Measurements from ENCODE around the gene VASP. TPM values are rescaled to one million over a fixed set of nuclear protein-coding genes. Genes with fewer than 3 reads are reported as not detected.
A peak's percentile ranks its signal among the peaks of the same experiment; 100 is the strongest.

VASP gene
- total RNA-seq, 1 donor from 2014 or later, result 32.6 TPM

DNA sequence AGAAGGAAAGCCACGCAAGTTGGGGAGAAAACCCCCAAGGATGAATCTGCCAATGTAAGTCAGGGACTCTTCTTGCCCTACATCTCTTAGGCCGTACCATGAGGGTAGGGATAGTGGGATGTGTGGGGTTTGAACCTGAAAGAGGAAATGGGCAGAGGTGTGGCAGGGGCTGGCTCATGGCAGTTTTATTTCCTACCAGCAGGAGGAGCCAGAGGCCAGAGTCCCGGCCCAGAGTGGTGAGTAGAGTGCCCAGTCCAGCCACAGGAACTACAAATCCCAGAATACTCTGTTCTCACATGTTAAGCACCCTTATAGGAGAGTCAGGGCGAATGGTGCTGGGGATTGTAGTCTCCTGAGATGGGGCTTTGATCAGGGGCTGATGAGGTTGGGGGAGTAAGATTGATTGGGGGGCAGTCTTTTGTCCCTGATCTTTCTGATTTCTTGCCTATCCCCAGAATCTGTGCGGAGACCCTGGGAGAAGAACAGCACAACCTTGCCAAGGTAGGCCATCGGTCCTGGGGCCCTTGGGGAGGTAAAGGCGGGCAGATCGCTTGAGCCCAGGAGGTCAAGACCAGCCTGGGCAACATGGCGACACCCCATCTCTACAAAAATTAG is 16.5 kb downstream of the VASP start:
- no peak overlapping the region for H3K4me2 ChIP-seq
- peak; percentile 93 for DNase-seq (ENCODE audit: low spot score)
- H3K36me3 ChIP-seq, result no peaks in the 10 kb centered on the region
- H3K9me3 ChIP-seq (ENCODE audit: low read depth), result no peaks in the 10 kb centered on the region
- no peaks in the 10 kb centered on the region for H3K27me3 ChIP-seq
- Mint-ChIP-seq H3K27ac (peak overlapping the region; percentile 17), H3K9me3 (no peaks in the 10 kb centered on the region), H3K4me3 (peak overlapping the region; percentile 64), H3K4me1 (peaks cover 10% of the 10 kb centered on the region), H3K27me3 (ENCODE audit: insufficient read depth, low read depth) (peaks cover 10% of the 10 kb centered on the region), H3K36me3 (peaks cover 16% of the 10 kb centered on the region)
- H3K79me2 ChIP-seq (ENCODE audit: low read depth), result no peaks in the 10 kb centered on the region
- TF ChIP-seq EZH2phosphoT487 (IDR thresholded peaks at IDR 0.05), result no peak
- TF ChIP-seq, protein P1, sequence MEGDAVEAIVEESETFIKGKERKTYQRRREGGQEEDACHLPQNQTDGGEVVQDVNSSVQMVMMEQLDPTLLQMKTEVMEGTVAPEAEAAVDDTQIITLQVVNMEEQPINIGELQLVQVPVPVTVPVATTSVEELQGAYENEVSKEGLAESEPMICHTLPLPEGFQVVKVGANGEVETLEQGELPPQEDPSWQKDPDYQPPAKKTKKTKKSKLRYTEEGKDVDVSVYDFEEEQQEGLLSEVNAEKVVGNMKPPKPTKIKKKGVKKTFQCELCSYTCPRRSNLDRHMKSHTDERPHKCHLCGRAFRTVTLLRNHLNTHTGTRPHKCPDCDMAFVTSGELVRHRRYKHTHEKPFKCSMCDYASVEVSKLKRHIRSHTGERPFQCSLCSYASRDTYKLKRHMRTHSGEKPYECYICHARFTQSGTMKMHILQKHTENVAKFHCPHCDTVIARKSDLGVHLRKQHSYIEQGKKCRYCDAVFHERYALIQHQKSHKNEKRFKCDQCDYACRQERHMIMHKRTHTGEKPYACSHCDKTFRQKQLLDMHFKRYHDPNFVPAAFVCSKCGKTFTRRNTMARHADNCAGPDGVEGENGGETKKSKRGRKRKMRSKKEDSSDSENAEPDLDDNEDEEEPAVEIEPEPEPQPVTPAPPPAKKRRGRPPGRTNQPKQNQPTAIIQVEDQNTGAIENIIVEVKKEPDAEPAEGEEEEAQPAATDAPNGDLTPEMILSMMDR (IDR thresholded peaks at IDR 0.05), result peak; percentile 83
- no peak overlapping the region for H3K4me3 ChIP-seq
- H3F3A ChIP-seq (ENCODE audit: low read depth), result peaks cover 31% of the 10 kb centered on the region
- H2AFZ ChIP-seq (replicated peaks), result no peak overlapping the region
- no peak overlapping the region for H3K27ac ChIP-seq
- H4K20me1 ChIP-seq (ENCODE audit: low read depth), result peaks cover 5% of the 10 kb centered on the region
- no peaks in the 10 kb centered on the region for H3K4me1 ChIP-seq
- H3K9ac ChIP-seq, result no peak overlapping the region

DNA sequence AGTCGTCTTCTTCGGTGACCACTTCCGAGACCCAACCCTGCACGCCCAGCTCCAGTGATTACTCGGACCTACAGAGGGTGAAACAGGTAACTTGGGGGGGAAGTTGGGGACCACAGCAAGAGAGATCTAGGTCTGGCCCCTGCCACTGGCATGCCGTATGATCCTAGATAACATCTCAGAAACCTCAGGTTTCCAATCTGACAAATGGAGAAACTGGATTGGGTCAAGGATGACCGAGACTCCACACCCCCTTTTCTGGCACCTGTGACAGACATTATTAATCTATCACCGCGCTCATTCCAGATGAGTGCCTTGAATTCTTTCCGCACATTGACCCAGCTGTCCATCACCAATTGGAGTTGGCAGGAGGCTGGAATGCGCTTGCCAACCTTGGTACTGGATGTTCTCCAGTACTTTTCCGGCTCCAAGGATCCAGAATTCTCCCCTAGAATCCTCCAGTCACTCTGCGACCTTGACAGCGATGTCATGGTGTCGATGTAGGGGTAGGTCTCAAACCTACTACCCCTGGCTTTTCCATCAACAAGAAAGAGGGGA is 17.4 kb downstream of the VASP start:
- H3K27me3 Mint-ChIP-seq (ENCODE audit: insufficient read depth, low read depth), result peaks cover 10% of the 10 kb centered on the region
- peaks cover 4% of the 10 kb centered on the region for H3K27me3 ChIP-seq
- H3K4me3 ChIP-seq, result no peak overlapping the region
- no peak for DNase-seq (ENCODE audit: low spot score)
- H3K36me3 ChIP-seq, result no peaks in the 10 kb centered on the region
- H3K79me2 ChIP-seq (ENCODE audit: low read depth), result no peaks in the 10 kb centered on the region
- peaks cover 40% of the 10 kb centered on the region for H3F3A ChIP-seq (ENCODE audit: low read depth)
- peaks cover 14% of the 10 kb centered on the region for H3K4me1 Mint-ChIP-seq
- no peak overlapping the region for H3K27ac Mint-ChIP-seq
- TF ChIP-seq EZH2 (IDR thresholded peaks at IDR 0.05) (no peak), EZH2phosphoT487 (IDR thresholded peaks at IDR 0.05) (no peak)
- TF ChIP-seq, protein P1 (IDR thresholded peaks at IDR 0.05), result no peak
- H3K9me3 Mint-ChIP-seq, result no peaks in the 10 kb centered on the region
- H3K4me2 ChIP-seq, result no peak overlapping the region
- no peak overlapping the region for H3K4me3 Mint-ChIP-seq
- H3K4me1 ChIP-seq, result peaks cover 7% of the 10 kb centered on the region
- no peaks in the 10 kb centered on the region for H3K9me3 ChIP-seq (ENCODE audit: low read depth)
- H4K20me1 ChIP-seq (ENCODE audit: low read depth), result peaks cover 5% of the 10 kb centered on the region
- H3K9ac ChIP-seq, result no peak overlapping the region
- H2AFZ ChIP-seq (replicated peaks), result no peak overlapping the region
- H3K27ac ChIP-seq, result no peak overlapping the region
- peaks cover 16% of the 10 kb centered on the region for H3K36me3 Mint-ChIP-seq

DNA sequence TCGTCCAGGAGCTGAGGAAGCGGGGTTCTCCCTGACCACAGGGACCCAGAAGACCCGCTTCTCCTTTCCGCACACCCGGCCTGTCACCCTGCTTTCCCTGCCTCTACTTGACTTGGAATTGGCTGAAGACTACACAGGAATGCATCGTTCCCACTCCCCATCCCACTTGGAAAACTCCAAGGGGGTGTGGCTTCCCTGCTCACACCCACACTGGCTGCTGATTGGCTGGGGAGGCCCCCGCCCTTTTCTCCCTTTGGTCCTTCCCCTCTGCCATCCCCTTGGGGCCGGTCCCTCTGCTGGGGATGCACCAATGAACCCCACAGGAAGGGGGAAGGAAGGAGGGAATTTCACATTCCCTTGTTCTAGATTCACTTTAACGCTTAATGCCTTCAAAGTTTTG is 18.9 kb downstream of the VASP start:
- H4K20me1 ChIP-seq (ENCODE audit: low read depth), result peaks cover 5% of the 10 kb centered on the region
- H3K9me3 ChIP-seq (ENCODE audit: low read depth), result no peaks in the 10 kb centered on the region
- H2AFZ ChIP-seq (replicated peaks), result no peak overlapping the region
- no peak overlapping the region for H3K4me3 Mint-ChIP-seq
- H3K27me3 Mint-ChIP-seq (ENCODE audit: insufficient read depth, low read depth), result peaks cover 13% of the 10 kb centered on the region
- TF ChIP-seq EZH2 (IDR thresholded peaks at IDR 0.05), result no peak
- no peak overlapping the region for H3K4me3 ChIP-seq
- H3K4me1 ChIP-seq, result peaks cover 7% of the 10 kb centered on the region
- H3K79me2 ChIP-seq (ENCODE audit: low read depth), result no peaks in the 10 kb centered on the region
- no peak overlapping the region for H3K27ac Mint-ChIP-seq
- H3K36me3 ChIP-seq, result no peaks in the 10 kb centered on the region
- H3K27me3 ChIP-seq, result peaks cover 13% of the 10 kb centered on the region
- peaks cover 14% of the 10 kb centered on the region for H3K4me1 Mint-ChIP-seq
- no peak overlapping the region for H3K4me2 ChIP-seq
- no peak overlapping the region for H3K27ac ChIP-seq
- H3K9ac ChIP-seq, result no peak overlapping the region
- DNase-seq (ENCODE audit: low spot score), result peak; percentile 89
- H3K36me3 Mint-ChIP-seq, result peaks cover 16% of the 10 kb centered on the region
- H3F3A ChIP-seq (ENCODE audit: low read depth), result peaks cover 47% of the 10 kb centered on the region
- H3K9me3 Mint-ChIP-seq, result peaks cover 2% of the 10 kb centered on the region

DNA sequence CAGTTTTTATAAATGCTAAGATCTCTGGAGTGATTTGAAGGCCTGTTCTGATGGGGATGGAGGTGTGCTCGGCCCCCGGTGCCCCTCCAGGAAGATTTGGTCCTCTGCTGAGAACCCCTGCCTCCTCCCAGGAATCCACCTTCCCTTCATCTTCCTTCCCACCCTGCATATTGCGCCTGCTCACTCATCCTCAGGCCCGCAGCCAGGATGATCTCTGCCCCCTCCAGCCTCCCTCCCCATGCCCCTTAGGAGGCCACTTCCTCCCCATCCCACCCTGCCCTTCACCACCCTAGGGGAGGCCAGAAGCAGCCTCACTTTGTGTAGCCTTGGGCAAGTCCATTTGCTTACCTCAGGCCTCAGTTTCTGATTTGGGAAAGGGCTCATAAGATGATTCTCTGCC is 19.7 kb downstream of the VASP start:
- peaks cover 5% of the 10 kb centered on the region for H4K20me1 ChIP-seq (ENCODE audit: low read depth)
- H3K9me3 ChIP-seq (ENCODE audit: low read depth), result no peaks in the 10 kb centered on the region
- H3K36me3 ChIP-seq, result no peaks in the 10 kb centered on the region
- no peak overlapping the region for H3K4me2 ChIP-seq
- H3K4me1 ChIP-seq, result peaks cover 7% of the 10 kb centered on the region
- H3K9ac ChIP-seq, result no peak overlapping the region
- no peak overlapping the region for H3K4me3 Mint-ChIP-seq
- no peak for DNase-seq (ENCODE audit: low spot score)
- peaks cover 13% of the 10 kb centered on the region for H3K27me3 ChIP-seq
- H3K79me2 ChIP-seq (ENCODE audit: low read depth), result no peaks in the 10 kb centered on the region
- no peak overlapping the region for H3K27ac ChIP-seq
- TF ChIP-seq EZH2phosphoT487 (IDR thresholded peaks at IDR 0.05) (no peak), EZH2 (IDR thresholded peaks at IDR 0.05) (no peak)
- TF ChIP-seq, protein P1 (IDR thresholded peaks at IDR 0.05), result no peak
- H3K4me1 Mint-ChIP-seq, result peaks cover 14% of the 10 kb centered on the region
- no peak overlapping the region for H2AFZ ChIP-seq (replicated peaks)
- peaks cover 21% of the 10 kb centered on the region for H3K36me3 Mint-ChIP-seq
- peaks cover 47% of the 10 kb centered on the region for H3F3A ChIP-seq (ENCODE audit: low read depth)
- no peak overlapping the region for H3K4me3 ChIP-seq
- peaks cover 10% of the 10 kb centered on the region for H3K9me3 Mint-ChIP-seq
- peaks cover 13% of the 10 kb centered on the region for H3K27me3 Mint-ChIP-seq (ENCODE audit: insufficient read depth, low read depth)
- no peak overlapping the region for H3K27ac Mint-ChIP-seq

All from neural progenitor cell (in vitro differentiated cells).